ENCODE measurements around the gene RPRD2. TPM values are rescaled to one million over a fixed set of nuclear protein-coding genes. Genes with fewer than 3 reads are reported as not detected.

RPRD2 gene
- total and polyA plus RNA-seq, 9 of the 15 experiments (the other 6 are each of a cell fraction or from before 2014, with no cell fraction given), result 1.5 to 21.6 (median 7.7) TPM

GRCh38 chr1:150422541-150422940 is 58.6 kb downstream of the RPRD2 start:
- no peaks in the 10 kb centered on the region for H3K9me3 ChIP-seq (replicated peaks; ENCODE audit: control insufficient read depth, insufficient read depth, low read depth, low read length)
- H3K4me2 ChIP-seq (ENCODE audit: insufficient read depth, low read length), result no peak overlapping the region
- no peak overlapping the region for H3K4me3 ChIP-seq
- H3K27ac ChIP-seq (ENCODE audit: extremely low read depth, low read depth, low read length), result no peak overlapping the region
- WGBS (ENCODE audit: insufficient coverage, low coverage, missing lambda C conversion rate), result 97% methylated on average over 2 of the region's 2 CpGs
- FAIRE-seq (no peak), ATAC-seq (no peak), DNase-seq (ENCODE audit: extremely low read depth in 1 of 4, low spot score in 3 of 4) (no peak)
- H4K20me1 ChIP-seq (replicated peaks; ENCODE audit: control insufficient read depth, insufficient read depth, low read length), result no peaks in the 10 kb centered on the region
- CTCF ChIA-PET (ENCODE audit: low intra/inter-chr PET ratio), result no interaction called here
- H3K4me1 ChIP-seq (replicated peaks in 1 of 2; ENCODE audit: control insufficient read depth in 2 of 2, insufficient read depth in 2 of 2, low read length in 2 of 2), result no peaks in the 10 kb centered on the region
- TF ChIP-seq CBX2 (IDR thresholded peaks at IDR 0.05; ENCODE audit: insufficient read depth, low read length, poor library complexity, severe bottlenecking) (no peak), ZNF316 (IDR thresholded peaks at IDR 0.05) (peak; percentile 85), C11orf30 (IDR thresholded peaks at IDR 0.05; ENCODE audit: low read depth) (peak; percentile 64), HLTF (IDR thresholded peaks at IDR 0.05) (no peak), MAFF (IDR thresholded peaks at IDR 0.05; ENCODE audit: low read length) (peak; percentile 59), MAFK (IDR thresholded peaks at IDR 0.05; ENCODE audit: low read length) (peak; percentile 52; the same call in 1 of the 2 replicates), MAFG (tag; conservative IDR thresholded peaks at IDR 0.05) (0 out of 2 replicates have a peak, but pooled peaks have one; percentile 22)
- in situ Hi-C loops (cut with MboI), result no loop called here
- BruUV-seq (replicated peaks), result no TSS peak
- POLR2A ChIA-PET, result no interaction called here
- H3K9ac ChIP-seq (ENCODE audit: insufficient read depth in 1 of 2, low read depth in 2 of 2, low read length in 2 of 2), result no peak overlapping the region
- intact Hi-C loops (cut with micrococcal nuclease), result no loop called here
- peaks cover 39% of the 10 kb centered on the region; the same call in 2 of the 3 replicates for H3K36me3 ChIP-seq (ENCODE audit: control insufficient read depth, insufficient read depth, low read length)
- no peaks in the 10 kb centered on the region for H3K27me3 ChIP-seq (ENCODE audit: control insufficient read depth in 2 of 2, insufficient read depth in 2 of 2, low read length in 2 of 2)
- H2AFZ ChIP-seq (ENCODE audit: low read depth, low read length), result no peak overlapping the region
- no peaks in the 10 kb centered on the region for H3K9me1 ChIP-seq (ENCODE audit: control insufficient read depth, insufficient read depth, low read length)
- H3K79me2 ChIP-seq (ENCODE audit: control insufficient read depth, insufficient read depth, low read length), result no peaks in the 10 kb centered on the region

- FAIRE-seq (peak; percentile 65), DNase-seq (ENCODE audit: extremely low read depth in 1 of 4, low spot score in 3 of 4) (peak; percentile 14 to 40 (median 26)), ATAC-seq (peak; percentile 74)
- Histone ChIP-seq H3K4me2 (ENCODE audit: insufficient read depth, low read length) (no peak overlapping the region), H3K27me3 (ENCODE audit: control insufficient read depth in 2 of 2, insufficient read depth in 2 of 2, low read length in 2 of 2) (no peaks in the 10 kb centered on the region), H3K4me1 (replicated peaks in 1 of 2; ENCODE audit: control insufficient read depth in 2 of 2, insufficient read depth in 2 of 2, low read length in 2 of 2) (no peaks in the 10 kb centered on the region), H3K9me1 (ENCODE audit: control insufficient read depth, insufficient read depth, low read length) (no peaks in the 10 kb centered on the region), H3K79me2 (ENCODE audit: control insufficient read depth, insufficient read depth, low read length) (no peaks in the 10 kb centered on the region; the same call in 1 of the 3 replicates), H3K9ac (ENCODE audit: insufficient read depth in 1 of 2, low read depth in 2 of 2, low read length in 2 of 2) (no peak overlapping the region), H4K20me1 (replicated peaks; ENCODE audit: control insufficient read depth, insufficient read depth, low read length) (no peaks in the 10 kb centered on the region), H3K9me3 (replicated peaks; ENCODE audit: control insufficient read depth, insufficient read depth, low read depth, low read length) (no peaks in the 10 kb centered on the region), H3K36me3 (ENCODE audit: control insufficient read depth, insufficient read depth, low read length) (peaks cover 20% of the 10 kb centered on the region; the same call in 2 of the 3 replicates), H3K27ac (ENCODE audit: extremely low read depth, low read depth, low read length) (no peak overlapping the region), H3K4me3 (no peak overlapping the region), H2AFZ (ENCODE audit: low read depth, low read length) (no peak overlapping the region)
- intact Hi-C loops (cut with micrococcal nuclease), result loop anchor here (1.0 kb wide), 1 partner anchor 173 kb away; the partner anchor contains the start of gene CA14
- POLR2A ChIA-PET, result interaction anchor here (0.6 to 1.4 kb wide), 2 partner anchors 11 to 540 kb away, joined by 3 read pairs; no protein-coding TSS in a partner anchor
- BruUV-seq (replicated peaks), result no TSS peak
- in situ Hi-C loops (cut with MboI), result no loop called here
- CTCF ChIA-PET (ENCODE audit: low intra/inter-chr PET ratio), result interaction anchor here (1.3 kb wide), 1 partner anchor 174 kb away, joined by 6 read pairs; no protein-coding TSS in a partner anchor
- WGBS (ENCODE audit: insufficient coverage, low coverage, missing lambda C conversion rate), result 60% methylated on average over 3 of the region's 3 CpGs
- no peak for TF ChIP-seq XRCC4 (IDR thresholded peaks at IDR 0.05; ENCODE audit: extremely low read depth, insufficient read depth, insufficient read length)
- TF ChIP-seq CTCF (IDR thresholded peaks at IDR 0.05 in 2 of 3, conservative IDR thresholded peaks at IDR 0.05 in 1 of 3; ENCODE audit: insufficient read depth in 2 of 3, low read depth in 1 of 3, low read length in 3 of 3), result peak in 2 of 3 experiments; percentile 47 to 55; a peak in 5 of 6 replicates
- peak in 1 of 2 experiments; percentile 22; a peak in 1 of 4 replicates for TF ChIP-seq RAD21 (CRISPR knock-in tag; conservative IDR thresholded peaks at IDR 0.05 in 1 of 2, IDR thresholded peaks at IDR 0.05 in 1 of 2)
These were observed 65.9 kb downstream of the RPRD2 start for GRCh38 chr1:150429805-150430204.
